ENCODE data around the gene GTF2IRD1. TPM values are rescaled to one million over a fixed set of nuclear protein-coding genes. Genes with fewer than 3 reads are reported as not detected.
"Not testable (repeated sequence)": the region's sequence is repeated elsewhere in the genome, so short reads cannot be mapped to it uniquely, and the experiment has no call there.

GTF2IRD1 gene, protein sequence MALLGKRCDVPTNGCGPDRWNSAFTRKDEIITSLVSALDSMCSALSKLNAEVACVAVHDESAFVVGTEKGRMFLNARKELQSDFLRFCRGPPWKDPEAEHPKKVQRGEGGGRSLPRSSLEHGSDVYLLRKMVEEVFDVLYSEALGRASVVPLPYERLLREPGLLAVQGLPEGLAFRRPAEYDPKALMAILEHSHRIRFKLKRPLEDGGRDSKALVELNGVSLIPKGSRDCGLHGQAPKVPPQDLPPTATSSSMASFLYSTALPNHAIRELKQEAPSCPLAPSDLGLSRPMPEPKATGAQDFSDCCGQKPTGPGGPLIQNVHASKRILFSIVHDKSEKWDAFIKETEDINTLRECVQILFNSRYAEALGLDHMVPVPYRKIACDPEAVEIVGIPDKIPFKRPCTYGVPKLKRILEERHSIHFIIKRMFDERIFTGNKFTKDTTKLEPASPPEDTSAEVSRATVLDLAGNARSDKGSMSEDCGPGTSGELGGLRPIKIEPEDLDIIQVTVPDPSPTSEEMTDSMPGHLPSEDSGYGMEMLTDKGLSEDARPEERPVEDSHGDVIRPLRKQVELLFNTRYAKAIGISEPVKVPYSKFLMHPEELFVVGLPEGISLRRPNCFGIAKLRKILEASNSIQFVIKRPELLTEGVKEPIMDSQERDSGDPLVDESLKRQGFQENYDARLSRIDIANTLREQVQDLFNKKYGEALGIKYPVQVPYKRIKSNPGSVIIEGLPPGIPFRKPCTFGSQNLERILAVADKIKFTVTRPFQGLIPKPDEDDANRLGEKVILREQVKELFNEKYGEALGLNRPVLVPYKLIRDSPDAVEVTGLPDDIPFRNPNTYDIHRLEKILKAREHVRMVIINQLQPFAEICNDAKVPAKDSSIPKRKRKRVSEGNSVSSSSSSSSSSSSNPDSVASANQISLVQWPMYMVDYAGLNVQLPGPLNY
- 25.2 and 54.7 TPM in 2 replicates for total RNA-seq (2014; rRNA removed; shearing (Covaris generic))

DNA sequence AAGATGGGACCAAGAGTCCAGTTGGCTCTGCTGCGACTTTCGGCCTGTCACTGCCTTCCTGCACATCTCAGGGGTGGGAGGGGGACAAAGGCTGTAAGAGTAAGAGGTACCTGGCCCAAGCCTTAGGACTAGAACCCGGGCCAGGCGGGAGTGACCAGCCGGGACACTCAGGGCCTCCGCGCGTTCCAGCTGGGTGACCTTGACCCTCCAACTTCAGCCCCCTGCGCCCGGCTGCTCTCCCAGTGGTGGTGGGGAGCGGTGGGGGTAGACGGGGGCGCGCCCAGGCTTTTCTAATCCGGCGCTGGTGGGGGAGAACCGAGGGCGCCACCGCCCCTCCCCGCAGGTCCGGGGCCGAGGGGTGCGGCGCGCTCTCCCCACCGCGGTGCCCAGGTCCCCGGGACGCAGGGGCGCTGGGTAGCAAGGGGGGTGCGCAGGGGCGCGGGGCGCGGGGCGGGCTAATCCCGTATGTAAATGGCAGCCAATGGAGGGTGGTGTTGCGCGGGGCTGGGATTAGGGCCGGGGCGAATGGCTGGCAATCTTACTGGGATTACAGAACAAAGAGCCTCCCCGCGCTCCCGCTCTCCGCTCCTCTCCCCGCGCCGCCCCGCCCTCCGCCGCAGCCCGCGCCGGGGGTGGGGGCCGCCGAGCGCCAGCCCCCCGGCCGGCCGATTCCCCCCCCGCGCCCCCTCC is at the start of gene GTF2IRD1:
TSS of gene GTF2IRD1 (plus strand) at position 585 of the 690 bp plus-strand sequence. CDS start 54,175 bp downstream, outside the sequence.
- peak; percentile 91 for DNase-seq (ENCODE audit: low spot score)

DNA sequence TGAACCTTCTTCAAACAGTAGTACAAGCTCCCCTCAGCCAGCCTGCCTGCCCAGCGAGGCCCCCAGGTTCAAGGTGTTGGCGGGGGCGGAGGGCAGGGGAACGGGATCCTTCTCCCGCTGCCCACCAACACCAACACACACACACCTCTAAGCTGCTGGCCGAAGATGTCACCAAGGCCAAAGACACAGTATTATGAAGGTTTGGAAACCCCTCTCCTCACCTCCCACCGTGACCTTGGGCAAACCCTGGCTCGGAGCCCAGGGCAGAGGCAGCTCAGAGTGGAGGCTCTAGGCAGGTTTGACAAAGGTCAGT is 49.4 kb upstream of the GTF2IRD1 start:
- DNase-seq (ENCODE audit: low spot score), result no peak

GRCh38 chr7:74404741-74405140 is 49.0 kb upstream of the GTF2IRD1 start:
- DNase-seq (ENCODE audit: low spot score), result no peak

GRCh38 chr7:74405191-74405898 is 48.4 kb upstream of the GTF2IRD1 start:
- no peak for DNase-seq (ENCODE audit: low spot score)

- no peak for DNase-seq (ENCODE audit: low spot score)
These were observed 47.7 kb upstream of the GTF2IRD1 start for GRCh38 chr7:74405899-74406512.

- no peak for DNase-seq (ENCODE audit: low spot score)
These were observed 45.7 kb upstream of the GTF2IRD1 start for GRCh38 chr7:74407958-74408357.

DNA sequence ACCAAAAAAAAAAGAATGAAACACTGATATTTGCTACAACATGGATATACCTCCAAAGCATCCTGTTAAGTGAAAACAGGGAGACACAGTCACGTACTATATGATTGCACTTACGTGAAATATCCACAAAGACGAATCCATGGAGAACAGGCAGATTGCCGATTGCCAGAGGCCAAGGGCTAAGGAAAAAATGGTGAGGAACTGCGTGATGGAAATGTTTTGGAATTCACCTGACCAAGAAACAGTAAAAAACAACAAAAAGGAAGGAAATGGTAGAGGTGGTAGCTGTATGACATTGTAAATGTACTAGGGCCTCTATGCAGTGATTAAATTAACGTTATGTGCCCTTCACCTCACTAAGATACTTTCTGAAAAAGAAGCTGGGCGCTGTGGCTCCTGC is 44.1 kb upstream of the GTF2IRD1 start:
- no peak for DNase-seq (ENCODE audit: low spot score)

DNA sequence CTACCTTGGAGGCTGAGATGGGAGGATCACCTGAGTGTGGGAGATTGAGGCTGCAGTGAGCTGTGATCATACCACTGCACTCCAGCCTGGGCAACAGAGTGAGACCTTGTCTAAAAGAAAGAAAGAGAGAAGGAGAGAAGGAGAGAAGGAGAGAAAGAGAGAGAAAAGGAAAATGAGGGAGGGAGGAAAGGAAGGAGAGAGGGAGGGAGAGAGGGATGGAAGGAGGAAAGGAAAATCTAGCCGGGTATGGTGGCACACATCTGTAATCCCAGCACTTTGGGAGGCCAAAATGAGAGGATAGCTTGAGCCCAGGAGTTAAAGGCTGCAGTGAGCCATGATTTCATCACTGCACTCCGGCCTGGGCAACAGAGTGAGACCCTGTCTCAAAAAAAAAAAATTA is 42.9 kb upstream of the GTF2IRD1 start:
- no peak for DNase-seq (ENCODE audit: low spot score)

DNA sequence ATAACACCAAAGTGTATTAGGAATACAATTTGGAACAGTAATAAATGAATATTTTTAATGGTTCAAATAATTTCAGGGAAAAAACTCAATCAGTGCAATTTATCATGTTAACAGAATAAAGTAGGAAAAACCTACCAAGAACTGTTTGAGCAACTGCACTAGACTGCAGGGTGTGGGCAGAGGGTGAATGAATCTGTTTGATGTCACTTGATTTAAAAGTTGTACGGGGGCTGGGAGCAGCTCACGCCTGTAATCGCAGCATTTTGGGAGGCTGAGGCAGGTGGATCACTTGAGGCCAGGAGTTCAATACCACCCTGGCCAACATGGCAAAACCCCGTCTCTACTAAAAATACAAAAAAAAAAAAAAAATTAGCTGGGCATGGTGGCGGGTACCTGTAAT is 42.1 kb upstream of the GTF2IRD1 start:
- not testable (repeated sequence) for DNase-seq (ENCODE audit: low spot score)

DNA sequence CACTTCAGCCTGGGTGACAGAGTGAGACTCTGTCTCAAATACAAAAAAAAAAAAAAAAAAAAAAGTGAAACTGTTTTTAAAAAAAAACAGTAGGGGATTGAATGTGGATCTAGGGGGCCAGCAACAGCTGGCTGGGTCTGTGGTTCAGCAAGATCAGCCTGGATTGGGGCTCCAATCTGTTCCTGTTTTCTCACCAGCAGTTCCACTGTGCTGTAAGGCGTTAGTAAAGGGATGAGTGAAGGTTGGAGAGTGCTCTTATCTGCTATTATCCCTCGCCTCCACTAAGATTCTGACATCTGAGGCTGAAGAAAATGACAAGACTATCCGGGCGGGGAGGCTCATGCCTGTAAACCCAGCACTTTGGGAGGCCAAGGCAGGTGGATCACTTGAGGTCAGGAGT is 41.6 kb upstream of the GTF2IRD1 start:
- peak; percentile 21 for DNase-seq (ENCODE audit: low spot score)

GRCh38 chr7:74412603-74413002 is 41.1 kb upstream of the GTF2IRD1 start:
- DNase-seq (ENCODE audit: low spot score), result peak; percentile 41

DNA sequence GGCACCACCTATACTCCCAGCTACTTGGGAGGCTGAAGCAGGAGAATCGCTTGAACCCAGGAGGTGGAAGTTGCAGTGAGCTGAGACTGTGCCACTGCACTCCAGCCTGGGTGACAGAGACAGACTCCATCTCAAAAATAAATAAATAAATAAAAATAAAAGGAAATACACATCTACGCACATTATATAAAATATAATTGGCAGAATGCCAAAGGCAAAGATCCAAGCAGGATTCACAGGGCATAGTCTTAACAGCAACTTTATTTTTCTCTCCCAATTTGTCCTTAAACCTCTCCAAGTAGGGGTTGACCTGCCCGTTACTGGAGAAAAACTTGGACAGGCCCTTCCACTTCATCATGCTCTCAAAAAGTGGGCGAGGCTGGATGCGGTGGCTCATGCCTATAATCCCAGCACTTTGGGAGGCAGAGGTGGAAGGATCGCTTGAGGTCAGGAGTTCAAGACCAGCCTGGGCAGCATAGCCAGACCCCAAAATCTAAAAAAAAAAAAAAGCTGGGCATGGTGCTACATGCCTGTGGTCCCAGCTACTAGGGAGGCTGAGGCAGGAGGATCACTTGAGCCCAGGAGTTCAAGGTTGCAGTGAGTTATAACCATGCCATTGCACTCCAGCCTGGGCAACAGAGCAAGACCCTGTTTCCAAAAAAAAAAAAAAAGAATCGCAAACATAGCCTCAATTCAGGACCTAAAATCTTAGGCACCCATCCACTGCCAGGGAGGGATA is 38.9 kb upstream of the GTF2IRD1 start:
- DNase-seq (ENCODE audit: low spot score), result not testable (repeated sequence)

DNA sequence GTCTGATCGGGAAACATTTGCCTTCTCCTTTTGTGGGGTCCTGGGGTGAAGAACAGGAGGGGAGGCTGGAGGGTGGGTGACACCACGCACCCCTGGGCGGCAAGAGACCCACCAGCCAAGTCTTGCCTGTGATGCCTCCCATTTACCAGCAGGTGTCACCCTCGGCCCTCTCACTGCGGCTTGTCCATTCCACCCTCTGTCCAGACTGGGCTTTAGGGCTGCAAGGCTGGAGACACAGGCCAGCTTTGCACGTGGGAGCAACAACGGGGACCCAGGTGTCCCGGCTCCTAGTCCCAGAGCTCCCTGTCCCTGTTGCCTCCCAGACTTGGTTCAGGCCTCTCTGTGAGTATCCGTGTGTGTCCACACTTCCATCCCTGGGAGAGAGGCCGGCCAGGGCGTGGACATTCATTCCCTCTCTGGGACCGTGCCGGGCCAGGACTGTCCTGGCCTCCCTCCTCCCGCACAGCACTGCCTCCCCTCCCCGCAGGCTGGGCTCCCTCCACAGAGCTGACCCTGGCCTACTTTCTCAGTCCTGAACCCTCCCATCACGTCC is 36.2 kb upstream of the GTF2IRD1 start:
- peak; percentile 69 for DNase-seq (ENCODE audit: low spot score)

DNA sequence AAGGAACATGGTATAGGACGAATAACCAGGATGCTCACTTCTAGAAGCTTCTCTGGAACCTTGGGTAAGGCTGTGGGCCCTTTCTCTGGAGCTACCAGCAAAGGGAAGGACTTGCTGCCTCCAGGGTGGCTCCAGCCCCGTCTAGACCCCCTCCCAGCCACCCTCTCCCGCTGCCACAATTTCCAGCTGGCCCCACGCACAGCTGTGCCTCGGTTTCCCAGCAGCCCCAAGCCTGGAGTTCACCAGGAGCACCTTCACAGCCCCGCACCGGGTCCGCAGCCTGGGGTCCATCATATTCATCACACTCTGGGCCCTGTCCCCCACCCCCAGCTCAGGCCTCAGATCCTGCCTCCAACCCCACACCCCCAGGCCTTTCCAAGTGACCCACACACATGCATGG is 35.6 kb upstream of the GTF2IRD1 start:
- DNase-seq (ENCODE audit: low spot score), result no peak

- DNase-seq (ENCODE audit: low spot score), result no peak
These were observed 35.2 kb upstream of the GTF2IRD1 start for GRCh38 chr7:74418538-74418937.

DNA sequence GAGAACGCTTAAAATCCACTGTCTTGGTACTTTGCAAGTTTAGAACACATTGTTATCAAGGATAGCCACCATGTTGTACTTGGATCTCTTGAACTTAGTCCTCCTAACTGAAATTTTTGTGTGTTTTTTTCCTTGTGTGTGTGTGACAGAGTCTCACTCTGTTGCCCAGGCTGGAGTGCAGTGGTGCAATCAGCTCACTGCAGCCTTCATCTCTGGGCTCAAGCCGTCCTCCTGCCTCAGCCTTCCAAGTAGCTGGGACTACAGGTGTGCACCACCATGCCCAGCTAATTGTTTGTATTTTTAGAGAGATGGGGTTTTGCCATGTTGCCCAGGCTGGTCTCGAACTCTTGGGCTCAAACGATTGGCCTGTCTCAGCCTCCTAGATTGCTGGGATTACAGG is 34.5 kb upstream of the GTF2IRD1 start:
- not testable (repeated sequence) for DNase-seq (ENCODE audit: low spot score)

- DNase-seq (ENCODE audit: low spot score), result no peak
These were observed 33.7 kb upstream of the GTF2IRD1 start for GRCh38 chr7:74420006-74420405.

DNA sequence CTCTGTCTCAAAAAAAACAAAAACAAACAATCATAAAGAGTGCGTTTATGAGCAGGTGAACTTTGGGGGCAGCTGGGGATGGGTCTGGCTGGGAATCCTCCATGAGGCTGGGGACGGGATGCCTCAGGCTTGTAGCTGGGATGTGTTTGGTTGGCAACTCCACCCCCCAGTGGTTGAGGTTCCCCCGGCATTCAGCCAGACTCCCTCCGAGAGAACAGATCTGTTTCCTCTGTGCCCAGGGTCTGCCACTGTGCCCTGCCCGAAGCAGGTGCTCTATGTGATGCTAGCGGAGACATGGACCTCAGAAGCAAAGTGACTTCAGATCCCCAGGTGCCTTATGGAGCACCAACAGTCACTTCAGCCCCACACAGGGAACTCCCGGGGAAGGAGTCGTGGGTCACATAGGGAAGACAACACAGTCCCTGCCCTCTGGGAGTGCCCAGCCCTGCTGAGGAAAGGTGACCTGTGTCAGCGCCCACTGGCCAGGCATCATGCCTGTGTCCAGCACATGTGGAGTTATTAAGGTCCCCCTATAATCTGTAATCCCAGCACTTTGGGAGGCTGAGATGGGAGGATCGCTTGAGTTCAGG is 29.3 kb upstream of the GTF2IRD1 start:
- DNase-seq (ENCODE audit: low spot score), result no peak

GRCh38 chr7:74428023-74428422 is 25.7 kb upstream of the GTF2IRD1 start:
- no peak for DNase-seq (ENCODE audit: low spot score)
